Fibroblast of skin of abdomen (primary cell): ENCODE measurements around the gene CNTRL.
"Not testable (repeated sequence)": the region's sequence is repeated elsewhere in the genome, so short reads cannot be mapped to it uniquely, and the experiment has no call there.

Experiments used
- DNase-seq: peaks from one replicate; pipeline ENCODE4 v3.0.0-alpha.2; 2013

CNTRL gene

GRCh38 chr9:121133104-121133816, 58.5 kb downstream of the CNTRL start:
- no peak for DNase-seq

GRCh38 chr9:121135642-121136041, 60.9 kb downstream of the CNTRL start:
- DNase-seq, result no peak

- no peak for DNase-seq
These were observed 63.8 kb downstream of the CNTRL start for GRCh38 chr9:121138561-121138960.

GRCh38 chr9:121138973-121139372, 64.2 kb downstream of the CNTRL start:
- DNase-seq, result no peak

GRCh38 chr9:121140162-121140561, 65.4 kb downstream of the CNTRL start:
- no peak for DNase-seq

GRCh38 chr9:121141306-121141705, 66.6 kb downstream of the CNTRL start:
- DNase-seq, result no peak

- peak; percentile 5 for DNase-seq
These were observed 67.0 kb downstream of the CNTRL start for GRCh38 chr9:121141706-121142105.

GRCh38 chr9:121143771-121144170, 69.0 kb downstream of the CNTRL start:
- no peak for DNase-seq

GRCh38 chr9:121144482-121144881, 69.7 kb downstream of the CNTRL start:
- DNase-seq, result no peak

GRCh38 chr9:121150188-121150587, 75.4 kb downstream of the CNTRL start:
- no peak for DNase-seq

- DNase-seq, result no peak
These were observed 78.9 kb downstream of the CNTRL start for GRCh38 chr9:121153642-121154041.

GRCh38 chr9:121154782-121155181, 80.0 kb downstream of the CNTRL start:
- DNase-seq, result no peak

GRCh38 chr9:121156263-121156731, 81.5 kb downstream of the CNTRL start:
- DNase-seq, result peak; percentile 95

- no peak for DNase-seq
These were observed 83.2 kb downstream of the CNTRL start for GRCh38 chr9:121157939-121158338.

- DNase-seq, result no peak
These were observed 85.3 kb downstream of the CNTRL start for GRCh38 chr9:121160025-121160424.

- DNase-seq, result no peak
These were observed 93.3 kb downstream of the CNTRL start for GRCh38 chr9:121168052-121168451.

- DNase-seq, result no peak
These were observed 94.4 kb downstream of the CNTRL start for GRCh38 chr9:121169094-121169601.

GRCh38 chr9:121171236-121171635, 96.5 kb downstream of the CNTRL start:
- DNase-seq, result no peak

- DNase-seq, result no peak
These were observed 98.2 kb downstream of the CNTRL start for GRCh38 chr9:121172726-121173487.

GRCh38 chr9:121173501-121173900, 98.7 kb downstream of the CNTRL start:
- no peak for DNase-seq

GRCh38 chr9:121178676-121179372, 104.1 kb downstream of the CNTRL start:
- no peak for DNase-seq

- DNase-seq, result not testable (repeated sequence)
These were observed 104.6 kb downstream of the CNTRL start for GRCh38 chr9:121179373-121179721.
